ENCODE measurements around the gene FAM43B.

- TF ChIP-seq SUZ12 (IDR thresholded peaks at IDR 0.05; ENCODE audit: extremely low read depth, insufficient read depth, insufficient read length) (no peak), YY1 (IDR thresholded peaks at IDR 0.05; ENCODE audit: insufficient read depth, insufficient read length) (no peak)
These were observed 46.9 kb upstream of the FAM43B start for GRCh38 chr1:20505488-20505887.

All from NT2/D1 (cell line).